Posterior vena cava (tissue), 2 donors: Measurements from ENCODE around the gene XPO4. TPM values are rescaled to one million over a fixed set of nuclear protein-coding genes. Genes with fewer than 3 reads are reported as not detected.

Source experiments
- DNase-seq: peaks from one replicate; pipeline ENCODE4 v3.0.0-alpha.2; 2020; ENCODE audit warnings: low spot score
- intact Hi-C, 2 donors: fragments of 100-400 bp; cut with DNase I; formaldehyde crosslinking; loops; one replicate each; pipeline versions ENCODE4 v1.14.1 to v1.14.2; 2022 to 2023
- total RNA-seq, 2 donors: library from RNA; stranded (reverse); fragmentation: NEBNext Ultra II Directional; extraction: Animal tissue kit (Norgen Biotek cat#: 25700); gene quantifications; one replicate each; pipeline ENCODE4 v1.2.1, GENCODE V29; 2021
- donor health status: DM: yes; HTN: yes; CAD: no.
- donor health status: DM: yes; HTN: yes; CAD: no.

The XPO4 gene
- total RNA-seq, 2 donors from 2014 or later, result 11.8 to 12.8 TPM

- intact Hi-C loops, result no loop called here
- no peak for DNase-seq
These were observed 93.7 kb downstream of the XPO4 start for GRCh38 chr13:20808874-20809273.

- intact Hi-C loops, result no loop called here
- no peak for DNase-seq
These were observed 99.2 kb downstream of the XPO4 start for GRCh38 chr13:20803180-20803965.

- intact Hi-C loops, result no loop called here
These were observed 100.8 kb downstream of the XPO4 start for GRCh38 chr13:20801707-20802106.

GRCh38 chr13:20799726-20800416 lies 102.7 kb downstream of the XPO4 start:
- no peak for DNase-seq
- intact Hi-C loops, result no loop called here

More at GRCh38 chr13:20801707-20802106, 100.8 kb downstream of the XPO4 start:
- DNase-seq, result no peak

GRCh38 chr13:20798027-20798426 lies 104.5 kb downstream of the XPO4 start:
- intact Hi-C loops, result no loop called here
- DNase-seq, result no peak

GRCh38 chr13:20796791-20797508 lies 105.6 kb downstream of the XPO4 start:
- intact Hi-C loops, result no loop called here
- DNase-seq, result no peak

GRCh38 chr13:20789665-20790064 lies 112.9 kb downstream of the XPO4 start:
- no peak for DNase-seq
- intact Hi-C loops, result no loop called here

GRCh38 chr13:20788312-20788711 lies 114.2 kb downstream of the XPO4 start:
- DNase-seq, result no peak
- intact Hi-C loops, result no loop called here

- intact Hi-C loops, result no loop called here
- no peak for DNase-seq
These were observed 115.4 kb downstream of the XPO4 start for GRCh38 chr13:20787180-20787579.

GRCh38 chr13:20782116-20782708 lies 120.3 kb downstream of the XPO4 start:
- intact Hi-C loops, result no loop called here
- DNase-seq, result no peak

GRCh38 chr13:20780317-20780716 lies 122.2 kb downstream of the XPO4 start:
- intact Hi-C loops, result no loop called here
- no peak for DNase-seq

- intact Hi-C loops, result no loop called here
- DNase-seq, result no peak
These were observed 123.1 kb downstream of the XPO4 start for GRCh38 chr13:20779405-20779804.

GRCh38 chr13:20778311-20778710 lies 124.2 kb downstream of the XPO4 start:
- intact Hi-C loops, result no loop called here

GRCh38 chr13:20776751-20777150 lies 125.8 kb downstream of the XPO4 start:
- intact Hi-C loops, result no loop called here
- no peak for DNase-seq

More at GRCh38 chr13:20778311-20778710, 124.2 kb downstream of the XPO4 start:
- no peak for DNase-seq

- DNase-seq, result no peak
- intact Hi-C loops, result no loop called here
These were observed 126.6 kb downstream of the XPO4 start for GRCh38 chr13:20775961-20776360.

GRCh38 chr13:20774746-20775145 lies 127.8 kb downstream of the XPO4 start:
- intact Hi-C loops, result no loop called here
- no peak for DNase-seq

GRCh38 chr13:20773194-20774080 lies 129.1 kb downstream of the XPO4 start, which contains the start of gene EEF1AKMT1:
Gene EEF1AKMT1, minus strand, starts transcription at chr13:20773961. Its CDS starts 16,363 bp downstream, at chr13:20757598.
- intact Hi-C loops, result no loop called here
- DNase-seq, result peak; percentile 99

GRCh38 chr13:20772401-20773131 lies 130.0 kb downstream of the XPO4 start:
- DNase-seq, result no peak
- intact Hi-C loops, result no loop called here
